ENCODE measurements around the gene SWSAP1. TPM values are rescaled to one million over a fixed set of nuclear protein-coding genes. Genes with fewer than 3 reads are reported as not detected.

The SWSAP1 gene
- total RNA-seq, 6 experiments from 2014 or later, result 1.4 to 2.7 (median 2.3) TPM

DNA sequence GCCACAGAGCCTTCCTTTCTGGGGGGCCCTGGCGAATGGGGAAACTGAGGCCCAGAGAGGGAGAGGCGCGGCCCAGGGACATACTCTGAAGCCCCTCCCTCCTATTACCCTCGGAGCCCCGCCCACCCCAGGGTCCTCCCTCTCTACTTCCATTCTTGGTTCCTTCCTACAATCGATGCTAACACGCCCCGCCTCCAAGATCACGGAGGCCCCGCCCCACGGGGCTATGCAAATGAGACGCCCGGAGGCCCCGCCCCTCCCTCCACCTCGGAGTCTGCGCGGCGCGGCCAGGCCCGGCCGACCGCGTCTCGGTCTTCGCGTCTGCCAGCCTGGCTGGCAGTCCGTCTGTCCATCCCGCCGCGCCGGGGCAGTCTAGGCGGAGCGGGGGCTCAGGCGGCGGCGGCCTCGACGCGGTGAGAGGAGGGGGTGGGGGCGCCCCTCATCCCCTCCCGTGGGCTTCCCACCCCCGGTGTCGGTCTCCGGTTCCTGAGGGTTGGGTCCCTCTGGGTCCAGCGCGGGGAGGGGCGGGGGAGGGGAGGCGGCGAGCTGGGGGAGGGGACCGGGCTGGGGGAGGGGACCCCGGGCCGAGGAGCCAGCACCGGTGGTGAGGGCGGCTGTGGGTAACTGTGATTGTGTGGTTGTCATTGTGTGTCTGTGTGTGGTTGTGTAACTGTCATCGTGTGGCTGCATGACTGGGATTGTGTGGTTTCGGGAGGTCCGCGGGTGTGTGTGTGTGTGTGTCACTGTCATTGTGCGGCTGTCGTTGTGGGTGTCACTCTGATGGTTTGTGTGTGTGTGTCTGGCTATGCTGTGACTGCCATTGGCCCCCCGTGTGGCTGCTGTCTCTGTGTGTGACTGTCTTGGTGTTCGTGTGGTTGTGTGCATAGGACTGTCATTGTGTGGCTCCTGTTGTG is 19.0 kb upstream of the SWSAP1 start, which contains the start of gene PLPPR2:
TSS of gene PLPPR2 (plus strand) at position 273 of the 914 bp plus-strand sequence. CDS start 2,242 bp downstream, outside the sequence.
- H3K9me3 ChIP-seq, result no peaks in the 10 kb centered on the region
- peak; percentile 71 for TF ChIP-seq POLR2A (IDR thresholded peaks at IDR 0.05)
- TF ChIP-seq, protein P1, sequence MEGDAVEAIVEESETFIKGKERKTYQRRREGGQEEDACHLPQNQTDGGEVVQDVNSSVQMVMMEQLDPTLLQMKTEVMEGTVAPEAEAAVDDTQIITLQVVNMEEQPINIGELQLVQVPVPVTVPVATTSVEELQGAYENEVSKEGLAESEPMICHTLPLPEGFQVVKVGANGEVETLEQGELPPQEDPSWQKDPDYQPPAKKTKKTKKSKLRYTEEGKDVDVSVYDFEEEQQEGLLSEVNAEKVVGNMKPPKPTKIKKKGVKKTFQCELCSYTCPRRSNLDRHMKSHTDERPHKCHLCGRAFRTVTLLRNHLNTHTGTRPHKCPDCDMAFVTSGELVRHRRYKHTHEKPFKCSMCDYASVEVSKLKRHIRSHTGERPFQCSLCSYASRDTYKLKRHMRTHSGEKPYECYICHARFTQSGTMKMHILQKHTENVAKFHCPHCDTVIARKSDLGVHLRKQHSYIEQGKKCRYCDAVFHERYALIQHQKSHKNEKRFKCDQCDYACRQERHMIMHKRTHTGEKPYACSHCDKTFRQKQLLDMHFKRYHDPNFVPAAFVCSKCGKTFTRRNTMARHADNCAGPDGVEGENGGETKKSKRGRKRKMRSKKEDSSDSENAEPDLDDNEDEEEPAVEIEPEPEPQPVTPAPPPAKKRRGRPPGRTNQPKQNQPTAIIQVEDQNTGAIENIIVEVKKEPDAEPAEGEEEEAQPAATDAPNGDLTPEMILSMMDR (IDR thresholded peaks at IDR 0.05), result no peak
- WGBS (ENCODE audit: insufficient coverage, low coverage, low lambda C conversion rate, missing lambda C conversion rate), result 2% methylated on average over 28 of the region's 62 CpGs
- H3K36me3 ChIP-seq, result no peaks in the 10 kb centered on the region
- no peaks in the 10 kb centered on the region for H3K27me3 ChIP-seq
- intact Hi-C loops (cut with DNase I), result no loop called here
- ATAC-seq (peak; percentile 94 to 98 (median 95)), DNase-seq (peak; percentile 92 to 94 (median 93))
- peaks cover 0 to 5% (median 0%) of the 10 kb centered on the region in 4 donors for H3K4me1 ChIP-seq
- peak within 1 kb of the TSS in 1 of 3 donors; percentile 8 for H3K27ac ChIP-seq
- H3K4me3 ChIP-seq, result peak within 1 kb of the TSS; percentile 48 to 53 (median 50)

DNA sequence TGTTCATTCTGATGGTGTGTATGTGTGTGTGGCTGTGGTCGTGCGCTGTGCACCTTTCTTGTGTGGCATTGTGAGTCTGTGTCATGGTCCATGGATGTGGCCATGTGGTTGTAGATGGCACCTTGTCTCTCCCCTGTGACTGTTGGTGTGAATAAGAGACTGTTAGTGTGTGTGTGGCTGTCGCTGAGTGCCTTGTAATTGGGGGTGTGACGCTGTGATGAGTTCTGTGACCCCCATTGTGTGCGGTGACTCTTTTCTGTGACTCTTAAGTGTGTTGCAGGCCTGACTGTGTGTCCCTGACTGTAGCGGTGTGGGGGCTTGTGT is 18.4 kb upstream of the SWSAP1 start:
- H3K9me3 ChIP-seq, result no peaks in the 10 kb centered on the region
- TF ChIP-seq, protein P1 (IDR thresholded peaks at IDR 0.05), result no peak
- no peak for TF ChIP-seq POLR2A (IDR thresholded peaks at IDR 0.05)
- ATAC-seq (no peak), DNase-seq (no peak)
- no CpG with 5 or more reads among the region's 6 CpGs for whole genome bisulfite sequencing (ENCODE audit: insufficient coverage, low coverage, low lambda C conversion rate, missing lambda C conversion rate)
- peak overlapping the region; percentile 48 to 53 (median 50) for H3K4me3 ChIP-seq
- no peak overlapping the region for H3K27ac ChIP-seq
- no peaks in the 10 kb centered on the region for H3K36me3 ChIP-seq
- H3K27me3 ChIP-seq, result no peaks in the 10 kb centered on the region
- intact Hi-C loops (cut with DNase I), result no loop called here
- H3K4me1 ChIP-seq, result peaks cover 0 to 8% (median 2%) of the 10 kb centered on the region in 4 donors

DNA sequence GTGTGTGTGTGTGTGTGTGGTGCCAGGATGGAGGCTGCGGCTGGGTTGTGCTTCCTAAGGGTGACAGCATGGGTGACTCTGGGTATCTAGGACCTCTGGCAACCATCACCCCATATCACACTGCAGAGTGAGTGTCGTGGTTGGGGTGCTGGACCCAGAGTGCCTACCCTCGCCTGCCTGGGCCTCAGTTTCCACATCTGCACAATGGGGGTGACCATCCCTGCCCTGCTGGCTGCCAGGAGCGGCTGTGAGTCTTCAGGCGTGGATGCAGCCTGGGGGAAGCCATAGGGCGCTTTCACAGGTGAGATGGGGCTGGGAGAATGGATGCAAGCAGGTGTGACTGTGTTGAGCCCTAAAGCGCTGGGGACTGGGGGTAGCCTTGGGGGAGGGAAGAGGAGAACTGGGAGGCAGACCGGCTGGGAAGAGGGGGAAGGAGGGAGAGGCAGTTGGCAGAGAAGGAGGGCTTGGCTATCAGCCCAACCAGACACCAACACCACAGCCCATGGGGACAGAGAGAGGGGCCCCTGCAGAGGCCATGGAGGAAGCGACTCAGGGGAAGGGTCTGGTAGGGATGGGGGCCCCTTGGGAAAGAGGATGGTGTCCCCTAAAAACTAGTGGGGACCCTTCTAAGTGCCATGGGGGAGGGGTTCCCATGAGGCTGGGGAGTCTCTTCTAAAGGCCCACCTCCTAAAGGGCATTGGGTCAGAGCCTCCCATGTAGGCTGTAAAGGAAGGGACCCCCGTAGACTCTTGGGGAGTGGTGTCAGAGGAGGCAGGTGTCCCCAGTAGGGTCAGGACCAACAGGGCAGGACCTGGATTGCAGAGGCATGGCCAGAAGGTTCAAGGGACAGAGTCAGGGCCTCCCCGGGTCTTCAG is 17.6 kb upstream of the SWSAP1 start:
- Histone ChIP-seq H3K9me3 (no peaks in the 10 kb centered on the region), H3K4me1 (peaks cover 0 to 15% (median 3%) of the 10 kb centered on the region in 4 donors), H3K27ac (no peak overlapping the region), H3K4me3 (no peak overlapping the region), H3K27me3 (no peaks in the 10 kb centered on the region), H3K36me3 (no peaks in the 10 kb centered on the region)
- 78% methylated on average over 4 of the region's 11 CpGs for WGBS (ENCODE audit: insufficient coverage, low coverage, low lambda C conversion rate, missing lambda C conversion rate)
- TF ChIP-seq POLR2A (IDR thresholded peaks at IDR 0.05), result no peak
- TF ChIP-seq, protein P1 (IDR thresholded peaks at IDR 0.05), result no peak
- DNase-seq (peak in 1 of 3 donors; percentile 44), ATAC-seq (no peak)
- intact Hi-C loops (cut with DNase I), result no loop called here

DNA sequence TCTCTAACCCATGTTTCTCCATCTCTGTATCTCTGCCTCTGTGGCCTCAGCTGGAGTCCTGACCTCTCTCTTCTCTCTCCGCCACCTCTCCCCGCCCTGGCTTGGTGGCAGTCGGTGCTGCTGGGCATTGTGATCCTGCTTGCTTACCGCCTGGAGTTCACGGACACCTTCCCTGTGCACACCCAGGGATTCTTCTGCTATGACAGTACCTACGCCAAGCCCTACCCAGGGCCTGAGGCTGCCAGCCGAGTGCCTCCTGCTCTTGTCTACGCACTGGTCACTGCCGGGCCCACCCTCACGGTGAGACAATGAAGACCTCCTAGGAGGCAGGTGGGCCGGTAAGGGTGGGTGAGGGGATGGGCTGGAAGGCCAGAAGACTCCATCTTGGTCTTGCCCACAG is 15.0 kb upstream of the SWSAP1 start:
- ATAC-seq (no peak), DNase-seq (peak in 1 of 3 donors; percentile 47)
- Histone ChIP-seq H3K36me3 (no peaks in the 10 kb centered on the region), H3K9me3 (no peaks in the 10 kb centered on the region), H3K4me3 (no peak overlapping the region), H3K27me3 (no peaks in the 10 kb centered on the region), H3K4me1 (peaks cover 0 to 15% (median 3%) of the 10 kb centered on the region in 4 donors), H3K27ac (no peak overlapping the region)
- intact Hi-C loops (cut with DNase I), result no loop called here
- 92% methylated on average over 11 of the region's 11 CpGs for WGBS (ENCODE audit: insufficient coverage, low coverage, low lambda C conversion rate, missing lambda C conversion rate)
- no peak for TF ChIP-seq POLR2A (IDR thresholded peaks at IDR 0.05)
- TF ChIP-seq, protein P1 (IDR thresholded peaks at IDR 0.05), result no peak
